Activated T-helper 1 cell treated with anti-CD3 and anti-CD28 coated beads, Interleukin-12 subunit alpha, Interleukin-12 subunit beta, Interleukin-2, Interleukin-4 antibody, amounts not matched to agents 30 ng/mL and 10 ng/mL and 1 ng/mL, durations not matched to agents 14 hours and 24 hours and 36 hours (primary cell): ENCODE results near the gene FAM234A. TPM values are rescaled to one million over a fixed set of nuclear protein-coding genes. Genes with fewer than 3 reads are reported as not detected.
"Not testable (repeated sequence)": the region's sequence is repeated elsewhere in the genome, so short reads cannot be mapped to it uniquely, and the experiment has no call there.

ENCODE experiments used
- DNase-seq: peaks from one replicate; pipeline ENCODE4 v3.0.0; 2021; ENCODE audit warnings: low spot score
- H3K27ac Mint-ChIP-seq: one replicate; pipeline ENCODE4 v1.8.0; 2021; ENCODE audit warnings: mild to moderate bottlenecking, mixed read lengths
- H3K27me3 Mint-ChIP-seq: one replicate; pipeline ENCODE4 v1.8.0; 2022; ENCODE audit warnings: mild to moderate bottlenecking, moderate library complexity, mixed read lengths; ENCODE audit not compliant: insufficient read depth
- H3K36me3 Mint-ChIP-seq: one replicate; pipeline ENCODE4 v1.8.0; 2021; ENCODE audit warnings: low read depth, mixed read lengths
- H3K4me1 Mint-ChIP-seq: one replicate; pipeline ENCODE4 v1.8.0; 2021; ENCODE audit warnings: low read depth, mixed read lengths
- H3K4me3 Mint-ChIP-seq: one replicate; pipeline ENCODE4 v1.8.0; 2021; ENCODE audit warnings: mild to moderate bottlenecking, moderate library complexity, mixed read lengths
- H3K9me3 Mint-ChIP-seq: one replicate; pipeline ENCODE4 v1.8.0; 2021; ENCODE audit warnings: mixed read lengths
- intact Hi-C: fragments of 100-400 bp; cut with micrococcal nuclease; formaldehyde crosslinking; loops from one replicate; pipeline ENCODE4 v1.15.1; 2024
- total RNA-seq: library from RNA; stranded (reverse); gene quantifications from 2 replicates; pipeline ENCODE4 v1.2.3, GENCODE V29; 2022

FAM234A gene
- 18.0 and 21.2 TPM in 2 replicates for total RNA-seq

- intact Hi-C loops, result loop anchor here (1.0 to 2.0 kb wide), 6 partner anchors 18 to 355 kb away; partner anchors contain the start of genes AXIN1, CAPN15 and RAB11FIP3
- peak; percentile 92 for DNase-seq
Observed at GRCh38 chr16:234468-235305, at the start of gene FAM234A. TSS of gene FAM234A (plus strand) at chr16:234821. CDS start at chr16:254414, 19,593 bp downstream.

GRCh38 chr16:185213-185612 lies 49.4 kb upstream of the FAM234A start:
- Mint-ChIP-seq H3K27ac (no peak overlapping the region), H3K9me3 (no peaks in the 10 kb centered on the region), H3K4me3 (no peak overlapping the region), H3K4me1 (peaks cover 6% of the 10 kb centered on the region), H3K36me3 (peaks cover 16% of the 10 kb centered on the region), H3K27me3 (no peaks in the 10 kb centered on the region)
- DNase-seq, result no peak
- intact Hi-C loops, result no loop called here

More at GRCh38 chr16:234468-235305, at the start of gene FAM234A:
- Mint-ChIP-seq H3K4me1 (peaks cover 14% of the 10 kb centered on the region), H3K27ac (peak within 1 kb of the TSS; percentile 98), H3K27me3 (peaks cover 6% of the 10 kb centered on the region), H3K9me3 (no peaks in the 10 kb centered on the region), H3K36me3 (no peaks in the 10 kb centered on the region), H3K4me3 (peak within 1 kb of the TSS; percentile 96)

GRCh38 chr16:185691-186090 lies 48.9 kb upstream of the FAM234A start:
- Mint-ChIP-seq H3K4me1 (peaks cover 6% of the 10 kb centered on the region), H3K27me3 (no peaks in the 10 kb centered on the region), H3K36me3 (peaks cover 16% of the 10 kb centered on the region), H3K9me3 (no peaks in the 10 kb centered on the region), H3K4me3 (no peak overlapping the region), H3K27ac (no peak overlapping the region)
- no peak for DNase-seq
- intact Hi-C loops, result no loop called here

- H3K27me3 Mint-ChIP-seq, result no peaks in the 10 kb centered on the region
- no peak overlapping the region for H3K4me3 Mint-ChIP-seq
- H3K4me1 Mint-ChIP-seq, result peaks cover 6% of the 10 kb centered on the region
- DNase-seq, result no peak
- H3K9me3 Mint-ChIP-seq, result no peaks in the 10 kb centered on the region
- no peak overlapping the region for H3K27ac Mint-ChIP-seq
- H3K36me3 Mint-ChIP-seq, result peaks cover 28% of the 10 kb centered on the region
- intact Hi-C loops, result no loop called here
Observed at GRCh38 chr16:187330-187729, 47.3 kb upstream of the FAM234A start.

- no peak overlapping the region for H3K27ac Mint-ChIP-seq
- peaks cover 35% of the 10 kb centered on the region for H3K36me3 Mint-ChIP-seq
- no peak for DNase-seq
- H3K4me3 Mint-ChIP-seq, result no peak overlapping the region
- peaks cover 6% of the 10 kb centered on the region for H3K4me1 Mint-ChIP-seq
- intact Hi-C loops, result no loop called here
- no peaks in the 10 kb centered on the region for H3K9me3 Mint-ChIP-seq
- H3K27me3 Mint-ChIP-seq, result no peaks in the 10 kb centered on the region
Observed at GRCh38 chr16:188674-189073, 45.9 kb upstream of the FAM234A start.

GRCh38 chr16:189604-190186 lies 44.9 kb upstream of the FAM234A start:
- H3K27me3 Mint-ChIP-seq, result no peaks in the 10 kb centered on the region
- peaks cover 35% of the 10 kb centered on the region for H3K36me3 Mint-ChIP-seq
- no peak for DNase-seq
- peaks cover 6% of the 10 kb centered on the region for H3K4me1 Mint-ChIP-seq
- no peak overlapping the region for H3K27ac Mint-ChIP-seq
- intact Hi-C loops, result no loop called here
- no peak overlapping the region for H3K4me3 Mint-ChIP-seq
- no peaks in the 10 kb centered on the region for H3K9me3 Mint-ChIP-seq

GRCh38 chr16:191831-192230 lies 42.8 kb upstream of the FAM234A start:
- no peak overlapping the region for H3K4me3 Mint-ChIP-seq
- H3K9me3 Mint-ChIP-seq, result no peaks in the 10 kb centered on the region
- peaks cover 37% of the 10 kb centered on the region for H3K36me3 Mint-ChIP-seq
- no peak overlapping the region for H3K27ac Mint-ChIP-seq
- H3K27me3 Mint-ChIP-seq, result no peaks in the 10 kb centered on the region
- intact Hi-C loops, result no loop called here
- no peak for DNase-seq
- peaks cover 6% of the 10 kb centered on the region for H3K4me1 Mint-ChIP-seq

GRCh38 chr16:192686-193085 lies 41.9 kb upstream of the FAM234A start:
- H3K4me1 Mint-ChIP-seq, result peaks cover 6% of the 10 kb centered on the region
- intact Hi-C loops, result no loop called here
- peak overlapping the region; percentile 55 for H3K27ac Mint-ChIP-seq
- no peak for DNase-seq
- H3K4me3 Mint-ChIP-seq, result no peak overlapping the region
- H3K36me3 Mint-ChIP-seq, result peaks cover 42% of the 10 kb centered on the region
- H3K27me3 Mint-ChIP-seq, result no peaks in the 10 kb centered on the region
- no peaks in the 10 kb centered on the region for H3K9me3 Mint-ChIP-seq

GRCh38 chr16:193441-193840 lies 41.2 kb upstream of the FAM234A start:
- DNase-seq, result no peak
- Mint-ChIP-seq H3K4me1 (peaks cover 6% of the 10 kb centered on the region), H3K27ac (no peak overlapping the region), H3K27me3 (no peaks in the 10 kb centered on the region), H3K9me3 (no peaks in the 10 kb centered on the region), H3K4me3 (no peak overlapping the region), H3K36me3 (peaks cover 43% of the 10 kb centered on the region)
- intact Hi-C loops, result no loop called here

GRCh38 chr16:194516-194915 lies 40.1 kb upstream of the FAM234A start:
- H3K27ac Mint-ChIP-seq, result no peak overlapping the region
- peaks cover 35% of the 10 kb centered on the region for H3K36me3 Mint-ChIP-seq

GRCh38 chr16:200388-200787 lies 34.2 kb upstream of the FAM234A start:
- DNase-seq, result no peak
- intact Hi-C loops, result no loop called here
- no peaks in the 10 kb centered on the region for H3K9me3 Mint-ChIP-seq
- H3K4me1 Mint-ChIP-seq, result no peaks in the 10 kb centered on the region
- no peak overlapping the region for H3K4me3 Mint-ChIP-seq
- H3K27me3 Mint-ChIP-seq, result no peaks in the 10 kb centered on the region
- H3K27ac Mint-ChIP-seq, result no peak overlapping the region
- H3K36me3 Mint-ChIP-seq, result peaks cover 24% of the 10 kb centered on the region

More at GRCh38 chr16:194516-194915, 40.1 kb upstream of the FAM234A start:
- intact Hi-C loops, result no loop called here
- DNase-seq, result no peak
- Mint-ChIP-seq H3K4me3 (no peak overlapping the region), H3K4me1 (no peaks in the 10 kb centered on the region), H3K9me3 (no peaks in the 10 kb centered on the region), H3K27me3 (no peaks in the 10 kb centered on the region)

GRCh38 chr16:203246-203645 lies 31.4 kb upstream of the FAM234A start:
- Mint-ChIP-seq H3K27ac (no peak overlapping the region), H3K9me3 (no peaks in the 10 kb centered on the region), H3K4me3 (no peak overlapping the region), H3K27me3 (no peaks in the 10 kb centered on the region), H3K36me3 (peaks cover 28% of the 10 kb centered on the region), H3K4me1 (peaks cover 10% of the 10 kb centered on the region)
- no peak for DNase-seq
- intact Hi-C loops, result no loop called here

GRCh38 chr16:204046-204445 lies 30.6 kb upstream of the FAM234A start:
- intact Hi-C loops, H3K27me3 Mint-ChIP-seq, H3K27ac Mint-ChIP-seq, H3K4me3 Mint-ChIP-seq, H3K4me1 Mint-ChIP-seq, DNase-seq, H3K9me3 Mint-ChIP-seq: not testable (repeated sequence)
- peaks cover 33% of the 10 kb centered on the region for H3K36me3 Mint-ChIP-seq
